Effector memory CD4-positive, alpha-beta T cell (primary cell): ENCODE results near the gene USB1.

ENCODE experiments used
- DNase-seq, 3 donors: peaks; one replicate each; pipeline ENCODE4 v3.0.0-alpha.2; 2020
- H3K27ac ChIP-seq: 2 replicates; pipeline ENCODE4 v1.7.0; 2013; ENCODE audit warnings: mild to moderate bottlenecking, low read length, moderate library complexity; ENCODE audit not compliant: insufficient read depth, poor library complexity, severe bottlenecking
- H3K27me3 ChIP-seq: replicated peaks from 2 replicates; pipeline ENCODE4 v1.7.0; 2013; ENCODE audit warnings: mild to moderate bottlenecking, low read length; ENCODE audit not compliant: insufficient read depth, control insufficient read depth, poor library complexity, severe bottlenecking
- H3K36me3 ChIP-seq: 2 replicates; pipeline ENCODE4 v1.7.0; 2013; ENCODE audit warnings: mild to moderate bottlenecking, low read length, moderate library complexity; ENCODE audit not compliant: control insufficient read depth, insufficient read depth
- H3K4me1 ChIP-seq: 2 replicates; pipeline ENCODE4 v1.7.0; 2013; ENCODE audit warnings: low read length, mild to moderate bottlenecking; ENCODE audit not compliant: control insufficient read depth, insufficient read depth, poor library complexity, severe bottlenecking
- H3K4me3 ChIP-seq: 2 replicates; pipeline ENCODE4 v1.7.0; 2013; ENCODE audit warnings: low read length, low read depth, mild to moderate bottlenecking; ENCODE audit not compliant: insufficient read depth, poor library complexity, severe bottlenecking
- H3K9me3 ChIP-seq: 2 replicates; pipeline ENCODE4 v1.7.0; 2013; ENCODE audit warnings: mild to moderate bottlenecking, low read length, moderate library complexity; ENCODE audit not compliant: control insufficient read depth

The USB1 gene

DNA sequence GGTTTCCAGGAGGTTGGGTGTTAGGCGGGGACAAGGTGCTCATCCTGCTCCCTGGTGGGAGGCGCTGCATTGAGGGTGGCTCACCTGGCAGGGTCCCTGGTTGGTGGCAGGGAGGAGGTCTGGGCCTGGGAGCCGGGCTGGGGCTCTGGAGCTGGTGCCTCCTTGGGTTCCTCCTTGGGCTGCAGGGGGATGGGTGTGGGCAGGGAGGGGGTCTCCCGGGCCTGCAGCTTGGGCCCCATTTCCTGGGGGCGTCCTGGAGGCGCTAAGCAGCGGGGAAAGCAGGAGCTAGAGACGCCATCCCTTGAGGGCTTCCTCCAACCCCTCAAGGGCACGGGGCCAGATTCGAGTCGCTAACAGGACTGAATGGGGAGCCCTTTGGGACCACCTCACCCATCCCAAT is 41.4 kb upstream of the USB1 start:
- Histone ChIP-seq H3K4me1 (no peaks in the 10 kb centered on the region), H3K4me3 (no peak overlapping the region)

DNA sequence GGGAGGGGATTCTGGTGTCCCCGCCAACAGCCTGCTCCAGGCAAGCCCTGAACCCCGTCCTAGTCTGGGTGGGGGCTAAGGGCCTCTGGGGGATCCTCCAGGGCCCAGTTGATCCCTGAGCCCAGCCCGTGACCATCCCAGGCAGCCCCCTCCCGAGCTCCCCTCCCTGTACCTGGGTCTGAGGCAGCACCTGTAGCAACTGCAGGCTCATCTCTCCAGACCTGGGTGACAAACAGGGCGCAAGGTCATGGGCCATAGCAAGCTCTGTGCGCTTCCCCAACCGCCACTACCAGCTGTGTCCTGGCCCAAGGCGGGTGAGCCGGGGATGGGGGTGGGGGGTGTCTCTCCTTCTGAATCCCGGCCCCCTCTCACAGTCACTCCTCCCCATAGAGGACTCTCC is 40.9 kb upstream of the USB1 start:
- H3K9me3 ChIP-seq, result no peaks in the 10 kb centered on the region
- no peak overlapping the region for H3K4me3 ChIP-seq
- H3K4me1 ChIP-seq, result no peaks in the 10 kb centered on the region
- H3K36me3 ChIP-seq, result no peaks in the 10 kb centered on the region
- no peak overlapping the region for H3K27ac ChIP-seq
- no peak for DNase-seq
- no peaks in the 10 kb centered on the region for H3K27me3 ChIP-seq

More for the DNA sequence above, 41.4 kb upstream of the USB1 start:
- Histone ChIP-seq H3K36me3 (no peaks in the 10 kb centered on the region), H3K27me3 (no peaks in the 10 kb centered on the region), H3K27ac (no peak overlapping the region), H3K9me3 (no peaks in the 10 kb centered on the region)
- no peak for DNase-seq

DNA sequence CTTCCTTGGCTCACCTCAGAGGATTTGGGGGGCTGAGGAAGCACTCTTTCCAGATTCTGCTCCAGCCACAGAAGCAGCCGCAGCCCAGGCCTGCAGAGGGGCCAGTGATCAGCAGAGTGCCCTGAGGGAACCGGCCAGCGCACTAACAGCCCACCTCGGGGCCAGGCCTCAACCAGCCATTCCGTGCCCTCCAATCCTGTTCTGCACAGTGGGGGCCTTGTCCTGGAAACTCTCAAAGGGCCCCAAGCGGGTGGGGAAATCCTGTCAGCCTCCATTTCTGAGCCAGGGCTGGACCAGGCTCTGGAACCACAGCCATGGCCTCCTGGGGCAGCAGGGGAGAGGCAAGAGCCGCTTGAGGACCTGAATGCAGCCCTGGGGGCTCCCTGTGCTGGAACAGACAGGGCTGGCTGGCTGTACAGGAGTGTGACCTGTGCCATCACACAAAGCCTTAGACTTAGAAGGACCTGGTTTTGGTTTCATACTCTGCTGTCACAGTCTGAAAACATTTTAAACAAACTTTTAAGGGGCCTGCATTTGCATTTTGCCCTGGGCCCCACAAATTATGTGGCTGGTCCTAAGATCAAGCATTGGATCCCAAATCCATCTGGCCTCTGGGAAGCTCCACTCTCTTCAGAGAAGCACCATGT is 40.3 kb upstream of the USB1 start:
- Histone ChIP-seq H3K9me3 (no peaks in the 10 kb centered on the region), H3K27me3 (no peaks in the 10 kb centered on the region), H3K27ac (no peak overlapping the region), H3K4me1 (no peaks in the 10 kb centered on the region), H3K4me3 (no peak overlapping the region), H3K36me3 (no peaks in the 10 kb centered on the region)
- DNase-seq, result no peak

DNA sequence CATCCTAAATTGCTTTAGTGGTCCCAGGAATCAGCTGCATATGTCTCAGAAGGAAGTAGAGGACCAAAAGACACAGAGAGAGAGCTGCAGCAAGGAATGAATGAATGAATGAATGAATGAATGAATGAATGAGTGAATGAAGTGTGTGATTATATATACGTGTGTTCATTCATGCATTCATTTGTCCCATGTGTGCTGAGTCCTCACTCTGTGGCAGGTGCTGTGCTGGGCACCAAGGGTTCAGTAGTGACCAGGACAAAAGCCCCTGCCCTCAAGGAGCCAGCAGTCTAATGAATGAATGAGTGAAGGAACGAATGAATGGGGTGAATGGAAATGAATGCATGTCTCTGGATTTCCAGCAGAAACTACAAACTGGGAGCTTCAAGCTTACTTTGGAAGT is 39.7 kb upstream of the USB1 start:
- H3K9me3 ChIP-seq, result no peaks in the 10 kb centered on the region
- H3K27ac ChIP-seq, result no peak overlapping the region
- H3K36me3 ChIP-seq, result no peaks in the 10 kb centered on the region
- H3K4me1 ChIP-seq, result no peaks in the 10 kb centered on the region
- no peak for DNase-seq
- H3K4me3 ChIP-seq, result no peak overlapping the region
- no peaks in the 10 kb centered on the region for H3K27me3 ChIP-seq

DNA sequence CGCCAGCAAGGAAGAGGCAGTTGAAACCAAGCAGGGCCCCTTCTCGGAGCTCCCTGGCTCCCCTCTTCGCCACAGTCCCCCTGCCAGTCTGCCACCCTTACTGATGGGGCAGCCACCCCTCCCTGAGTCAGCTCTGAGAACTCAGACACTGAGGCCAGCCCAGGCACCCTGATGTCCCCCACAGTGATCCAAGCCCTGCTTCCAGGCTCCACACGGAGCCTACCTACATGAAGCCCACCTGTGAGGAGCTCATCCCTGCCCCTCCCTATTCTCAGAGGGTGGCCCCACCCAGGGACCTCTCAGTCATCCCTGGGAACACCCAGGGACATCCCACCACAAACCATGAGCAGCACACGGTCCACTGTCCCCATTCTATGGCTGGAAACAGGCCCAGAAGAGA is 39.2 kb upstream of the USB1 start:
- H3K4me3 ChIP-seq, result no peak overlapping the region
- no peak for DNase-seq
- no peak overlapping the region for H3K27ac ChIP-seq
- H3K36me3 ChIP-seq, result no peaks in the 10 kb centered on the region
- H3K9me3 ChIP-seq, result no peaks in the 10 kb centered on the region
- H3K4me1 ChIP-seq, result no peaks in the 10 kb centered on the region
- no peaks in the 10 kb centered on the region for H3K27me3 ChIP-seq

DNA sequence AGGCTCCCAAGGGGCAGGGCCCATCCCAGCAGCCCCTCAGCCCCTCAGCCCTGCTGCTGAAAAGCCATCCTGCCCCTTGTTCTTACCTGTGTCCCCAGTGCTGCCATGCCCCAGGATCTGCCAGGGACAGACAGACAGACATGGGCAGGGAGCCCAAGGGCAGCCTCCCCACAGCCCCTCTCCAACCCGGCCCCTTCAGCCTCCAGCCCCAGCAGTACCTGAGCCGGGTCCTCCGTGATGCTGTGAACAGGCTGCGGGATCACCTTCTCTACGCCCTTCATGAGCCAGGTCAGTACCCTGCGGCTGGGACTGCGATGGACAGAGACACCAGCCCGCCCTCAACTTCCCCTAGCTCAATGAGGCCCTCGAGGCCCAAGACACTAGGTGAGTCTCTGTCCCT is 38.5 kb upstream of the USB1 start:
- H3K4me3 ChIP-seq, result no peak overlapping the region
- H3K9me3 ChIP-seq, result no peaks in the 10 kb centered on the region
- no peak for DNase-seq
- H3K27me3 ChIP-seq, result no peaks in the 10 kb centered on the region
- no peaks in the 10 kb centered on the region for H3K36me3 ChIP-seq
- no peaks in the 10 kb centered on the region for H3K4me1 ChIP-seq
- H3K27ac ChIP-seq, result no peak overlapping the region

DNA sequence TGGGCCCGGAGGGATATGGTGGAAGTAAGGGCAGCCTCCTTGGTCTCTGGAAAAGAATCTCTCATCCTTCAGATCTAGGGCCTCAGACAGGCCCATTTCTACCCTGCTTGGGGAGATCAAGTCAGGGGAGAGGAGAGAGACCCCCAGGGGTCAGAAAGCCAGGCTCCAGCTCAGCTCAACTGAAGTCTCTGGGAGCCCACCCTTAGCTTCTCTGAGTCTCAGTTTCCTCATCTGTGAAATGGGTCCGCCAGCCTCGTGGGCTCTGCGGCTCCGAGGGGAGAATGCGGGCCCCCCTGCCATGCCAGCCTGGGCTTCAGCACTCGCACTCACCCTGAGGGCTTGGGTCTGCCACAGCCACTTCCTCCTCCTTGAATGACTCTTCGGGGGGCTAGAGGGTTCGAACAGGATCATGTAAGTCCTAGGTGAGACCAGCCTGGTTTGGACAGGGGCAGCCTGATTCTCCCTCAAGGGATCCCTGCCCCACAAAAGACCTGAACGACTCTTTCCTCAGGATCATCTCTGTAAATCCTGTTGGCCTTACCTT is 37.0 kb upstream of the USB1 start:
- Histone ChIP-seq H3K27me3 (no peaks in the 10 kb centered on the region), H3K27ac (no peak overlapping the region)
- DNase-seq, result no peak

DNA sequence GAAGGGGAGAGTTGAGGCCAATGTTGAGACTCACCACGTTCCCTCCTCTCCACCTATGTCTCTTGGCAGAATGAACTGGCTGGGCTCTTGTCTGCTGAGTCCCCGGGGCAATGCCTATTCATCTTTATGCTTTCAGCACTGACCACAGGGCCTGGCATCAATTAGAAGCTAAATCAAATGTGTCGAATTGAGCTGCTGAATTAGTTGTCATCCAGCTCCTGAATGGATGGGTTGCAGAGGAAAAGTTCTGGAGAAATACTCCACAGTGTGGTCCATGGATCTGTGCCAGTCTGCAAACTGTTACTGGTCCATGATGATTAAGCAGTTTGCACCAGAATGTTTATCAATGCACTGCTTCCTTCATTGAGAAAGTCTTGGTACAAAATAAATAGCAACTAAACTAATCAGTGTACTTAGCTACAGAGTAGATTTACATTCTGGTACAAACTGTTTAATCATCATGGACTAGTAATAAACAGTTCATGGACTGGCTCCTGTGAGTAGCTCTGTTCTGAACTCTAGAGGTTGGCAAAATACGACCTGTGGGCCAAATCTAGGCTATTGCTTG is 34.9 kb upstream of the USB1 start:
- Histone ChIP-seq H3K4me1 (no peaks in the 10 kb centered on the region), H3K4me3 (no peak overlapping the region), H3K27me3 (no peaks in the 10 kb centered on the region), H3K36me3 (no peaks in the 10 kb centered on the region), H3K27ac (no peak overlapping the region), H3K9me3 (no peaks in the 10 kb centered on the region)
- DNase-seq, result no peak

More for the DNA sequence above, 37.0 kb upstream of the USB1 start:
- Histone ChIP-seq H3K4me3 (no peak overlapping the region), H3K9me3 (no peaks in the 10 kb centered on the region), H3K36me3 (no peaks in the 10 kb centered on the region), H3K4me1 (no peaks in the 10 kb centered on the region)

DNA sequence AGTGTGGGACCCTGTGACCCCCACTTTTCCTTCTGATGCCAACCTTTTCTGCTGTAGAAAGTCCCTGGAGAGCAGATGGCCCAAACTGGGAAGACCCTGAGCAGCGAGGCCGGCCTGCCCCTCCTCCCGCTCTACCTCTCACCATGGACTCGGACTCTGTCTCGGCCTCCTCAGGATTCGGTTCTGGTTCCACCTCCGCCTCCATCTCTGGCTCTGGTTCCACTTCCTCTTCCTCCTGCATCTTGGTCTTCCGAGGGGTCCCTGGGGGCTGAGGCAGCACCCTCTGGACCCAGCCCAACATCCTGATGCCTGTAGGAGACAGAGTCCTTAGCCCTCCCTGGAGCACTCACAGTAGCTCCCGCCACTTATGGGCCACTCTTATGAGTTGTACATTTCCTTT is 34.2 kb upstream of the USB1 start:
- Histone ChIP-seq H3K36me3 (no peaks in the 10 kb centered on the region), H3K9me3 (no peaks in the 10 kb centered on the region), H3K27ac (no peak overlapping the region), H3K4me1 (no peaks in the 10 kb centered on the region), H3K27me3 (no peaks in the 10 kb centered on the region), H3K4me3 (no peak overlapping the region)
- no peak for DNase-seq

DNA sequence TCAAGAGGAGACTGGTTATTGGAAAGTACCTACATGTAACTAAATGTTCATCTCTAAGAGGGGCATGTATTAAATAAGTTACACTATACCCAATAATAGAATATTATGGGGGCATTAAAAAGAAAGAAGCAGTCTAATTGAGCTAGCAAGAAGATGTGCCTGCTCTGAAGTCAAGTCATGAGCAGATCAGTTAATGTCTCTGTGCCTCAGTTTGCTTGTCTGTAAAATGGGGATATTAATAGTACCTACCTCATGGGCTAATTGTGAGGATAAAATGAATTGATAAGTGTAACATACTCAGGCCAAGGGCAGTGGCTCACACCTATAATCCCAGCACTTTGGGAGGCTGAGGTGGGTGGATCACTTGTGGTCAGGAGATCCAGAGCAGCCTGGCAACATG is 33.3 kb upstream of the USB1 start:
- H3K4me3 ChIP-seq, result no peak overlapping the region
- no peak for DNase-seq
- H3K36me3 ChIP-seq, result no peaks in the 10 kb centered on the region
- no peaks in the 10 kb centered on the region for H3K4me1 ChIP-seq
- H3K27me3 ChIP-seq, result no peaks in the 10 kb centered on the region
- no peaks in the 10 kb centered on the region for H3K9me3 ChIP-seq
- H3K27ac ChIP-seq, result no peak overlapping the region
